ENCODE measurements around the gene FNDC7.

- TF ChIP-seq CTCF (IDR thresholded peaks at IDR 0.05; ENCODE audit: extremely low read depth in 1 of 2, insufficient read depth in 1 of 2, low read depth in 1 of 2, low read length in 2 of 2) (no peak), MAX (IDR thresholded peaks at IDR 0.05; ENCODE audit: insufficient read depth, insufficient read length) (no peak), POLR2AphosphoS5 (IDR thresholded peaks at IDR 0.05; ENCODE audit: insufficient read depth, low read depth, low read length) (no peak), FOS (IDR thresholded peaks at IDR 0.05; ENCODE audit: borderline replicate concordance, insufficient read depth, low read length) (no peak), EZH2 (IDR thresholded peaks at IDR 0.05; ENCODE audit: borderline replicate concordance, low read depth, low read length, severe bottlenecking) (no peak)
Measured at GRCh38 chr1:108715932-108716331, 3.2 kb downstream of the FNDC7 start.
